ENCODE measurements around the gene NAPA.

NAPA gene

GRCh38 chr19:47476438-47476972 is 38.4 kb downstream of the NAPA start:
- TF ChIP-seq GATA2 (IDR thresholded peaks at IDR 0.05; ENCODE audit: low read depth, low read length): no peak
- TF ChIP-seq GATA3 (IDR thresholded peaks at IDR 0.05; ENCODE audit: low read depth, low read length): no peak

- TF ChIP-seq GATA2 (IDR thresholded peaks at IDR 0.05; ENCODE audit: low read depth, low read length): no peak
- no peak for TF ChIP-seq GATA3 (IDR thresholded peaks at IDR 0.05; ENCODE audit: low read depth, low read length)
Observed at GRCh38 chr19:47475465-47475864, 39.4 kb downstream of the NAPA start.

- TF ChIP-seq GATA3 (IDR thresholded peaks at IDR 0.05; ENCODE audit: low read depth, low read length) (no peak), GATA2 (IDR thresholded peaks at IDR 0.05; ENCODE audit: low read depth, low read length) (no peak)
Observed at GRCh38 chr19:47473336-47473735, 41.5 kb downstream of the NAPA start.

- TF ChIP-seq GATA2 (IDR thresholded peaks at IDR 0.05; ENCODE audit: low read depth, low read length) (no peak), GATA3 (IDR thresholded peaks at IDR 0.05; ENCODE audit: low read depth, low read length) (no peak)
Observed at GRCh38 chr19:47471733-47472457, 43.0 kb downstream of the NAPA start, which contains the start of gene SLC8A2. Gene SLC8A2 (minus strand): TSS chr19:47471893. CDS start chr19:47466403, 5,490 bp downstream.

GRCh38 chr19:47471381-47471732 is 43.5 kb downstream of the NAPA start:
- TF ChIP-seq GATA2 (IDR thresholded peaks at IDR 0.05; ENCODE audit: low read depth, low read length) (no peak), GATA3 (IDR thresholded peaks at IDR 0.05; ENCODE audit: low read depth, low read length) (no peak)

GRCh38 chr19:47470447-47471195 is 44.2 kb downstream of the NAPA start:
- TF ChIP-seq GATA3 (IDR thresholded peaks at IDR 0.05; ENCODE audit: low read depth, low read length) (no peak), GATA2 (IDR thresholded peaks at IDR 0.05; ENCODE audit: low read depth, low read length) (no peak)

- TF ChIP-seq GATA3 (IDR thresholded peaks at IDR 0.05; ENCODE audit: low read depth, low read length): no peak
- TF ChIP-seq GATA2 (IDR thresholded peaks at IDR 0.05; ENCODE audit: low read depth, low read length): no peak
Observed at GRCh38 chr19:47469719-47470118, 45.1 kb downstream of the NAPA start.

GRCh38 chr19:47469363-47469700 is 45.5 kb downstream of the NAPA start:
- no peak for TF ChIP-seq GATA3 (IDR thresholded peaks at IDR 0.05; ENCODE audit: low read depth, low read length)
- TF ChIP-seq GATA2 (IDR thresholded peaks at IDR 0.05; ENCODE audit: low read depth, low read length): no peak

GRCh38 chr19:47467914-47468313 is 46.9 kb downstream of the NAPA start:
- TF ChIP-seq GATA2 (IDR thresholded peaks at IDR 0.05; ENCODE audit: low read depth, low read length) (no peak), GATA3 (IDR thresholded peaks at IDR 0.05; ENCODE audit: low read depth, low read length) (no peak)

- TF ChIP-seq GATA3 (IDR thresholded peaks at IDR 0.05; ENCODE audit: low read depth, low read length) (no peak), GATA2 (IDR thresholded peaks at IDR 0.05; ENCODE audit: low read depth, low read length) (no peak)
Observed at GRCh38 chr19:47465957-47466356, 48.9 kb downstream of the NAPA start.

GRCh38 chr19:47464675-47465419 is 50.0 kb downstream of the NAPA start:
- TF ChIP-seq GATA3 (IDR thresholded peaks at IDR 0.05; ENCODE audit: low read depth, low read length) (no peak), GATA2 (IDR thresholded peaks at IDR 0.05; ENCODE audit: low read depth, low read length) (no peak)

GRCh38 chr19:47461876-47462275 is 53.0 kb downstream of the NAPA start:
- TF ChIP-seq GATA3 (IDR thresholded peaks at IDR 0.05; ENCODE audit: low read depth, low read length) (no peak), GATA2 (IDR thresholded peaks at IDR 0.05; ENCODE audit: low read depth, low read length) (no peak)

- no peak for TF ChIP-seq GATA3 (IDR thresholded peaks at IDR 0.05; ENCODE audit: low read depth, low read length)
- TF ChIP-seq GATA2 (IDR thresholded peaks at IDR 0.05; ENCODE audit: low read depth, low read length): no peak
Observed at GRCh38 chr19:47459477-47459876, 55.4 kb downstream of the NAPA start.

GRCh38 chr19:47458672-47459071 is 56.2 kb downstream of the NAPA start:
- no peak for TF ChIP-seq GATA2 (IDR thresholded peaks at IDR 0.05; ENCODE audit: low read depth, low read length)
- TF ChIP-seq GATA3 (IDR thresholded peaks at IDR 0.05; ENCODE audit: low read depth, low read length): no peak
